Neural cell (in vitro differentiated cells): ENCODE results near the gene UNC119B. TPM values are rescaled to one million over a fixed set of nuclear protein-coding genes. Genes with fewer than 3 reads are reported as not detected.

Experiments
- H2AFZ ChIP-seq: fragments of 200-600, 300-800 bp; sonication (generic), shearing (Covaris generic); 2 replicates; pipeline ENCODE4 v1.6.0; 2014; ENCODE audit warnings: low read depth, mild to moderate bottlenecking, antibody characterized with exemption, low read length, moderate library complexity
- H3F3A ChIP-seq: fragments of 200-600 bp; shearing (Covaris generic); 2 replicates; pipeline ENCODE4 v1.6.1; 2016; ENCODE audit warnings: mild to moderate bottlenecking, moderate library complexity, mixed read lengths, antibody characterized with exemption, low read length; ENCODE audit not compliant: insufficient read depth, poor library complexity, severe bottlenecking
- H3K27ac ChIP-seq: fragments of 200-600, 300-800 bp; sonication (generic), shearing (Covaris generic); 2 replicates; pipeline ENCODE4 v1.5.1; 2014; ENCODE audit warnings: mild to moderate bottlenecking, low read length, moderate library complexity
- H3K27me3 ChIP-seq: fragments of 300-800, 200-600 bp; sonication (generic), shearing (Covaris generic); 2 replicates; pipeline ENCODE4 v1.6.0; 2014; ENCODE audit warnings: mild to moderate bottlenecking, low read depth, low read length, moderate library complexity; ENCODE audit not compliant: insufficient read depth
- H3K36me3 ChIP-seq: fragments of 300-800, 200-600 bp; sonication (generic), shearing (Covaris generic); 2 replicates; pipeline ENCODE4 v1.5.1; 2014; ENCODE audit warnings: mild to moderate bottlenecking, antibody characterized with exemption, low read length, moderate library complexity; ENCODE audit not compliant: insufficient read depth
- H3K4me2 ChIP-seq: fragments of 300-800, 200-600 bp; sonication (generic), shearing (Covaris generic); 2 replicates; pipeline ENCODE4 v1.6.0; 2014; ENCODE audit warnings: mild to moderate bottlenecking, low read length
- H3K4me3 ChIP-seq: fragments of 300-800, 200-600 bp; sonication (generic), shearing (Covaris generic); 2 replicates; pipeline ENCODE4 v1.5.1; 2014; ENCODE audit warnings: mild to moderate bottlenecking, low read length, moderate library complexity
- H3K79me2 ChIP-seq: fragments of 200-600 bp; shearing (Covaris generic); replicated peaks from 2 replicates; pipeline ENCODE4 v1.6.0; 2014; ENCODE audit warnings: mild to moderate bottlenecking, low read length, moderate library complexity; ENCODE audit not compliant: insufficient read depth
- H3K9ac ChIP-seq: fragments of 300-800, 200-600 bp; sonication (generic), shearing (Covaris generic); 2 replicates; pipeline ENCODE4 v1.6.1; 2016; ENCODE audit warnings: mild to moderate bottlenecking, low read length, mixed read lengths
- H3K9me2 ChIP-seq: fragments of 200-600 bp; shearing (Covaris generic); 2 replicates; pipeline ENCODE4 v1.6.1; 2016; ENCODE audit warnings: mild to moderate bottlenecking, low read length, mixed read lengths; ENCODE audit not compliant: insufficient read depth
- H3K9me3 ChIP-seq: fragments of 200-600, 300-800 bp; sonication (generic), shearing (Covaris generic); 2 replicates; pipeline ENCODE4 v1.6.1; 2016; ENCODE audit warnings: mild to moderate bottlenecking, mixed run types, low read length, moderate library complexity, mixed read lengths
- H4K20me1 ChIP-seq: fragments of 200-600 bp; shearing (Covaris generic); 2 replicates; pipeline ENCODE4 v1.6.1; 2016; ENCODE audit warnings: mild to moderate bottlenecking, mixed run types; ENCODE audit not compliant: insufficient read depth
- CTCF ChIP-seq: fragments of 450-650 bp; IDR thresholded peaks from 2 replicates; pipeline ENCODE4 v1.5.1; 2014; ENCODE audit warnings: antibody characterized with exemption, mild to moderate bottlenecking, moderate library complexity; ENCODE audit not compliant: poor library complexity, severe bottlenecking
- EP300 ChIP-seq: fragments of 450-650 bp; conservative IDR thresholded peaks from 2 replicates; pipeline ENCODE4 v1.6.1; 2014; ENCODE audit warnings: antibody characterized with exemption, mild to moderate bottlenecking, moderate library complexity; ENCODE audit not compliant: poor library complexity, severe bottlenecking
- EZH2 ChIP-seq: fragments of 200-600, 300-800 bp; shearing (Covaris generic), sonication (generic); IDR thresholded peaks from 2 replicates; pipeline ENCODE4 v1.6.1; 2014; ENCODE audit warnings: antibody characterized with exemption, low read length, borderline replicate concordance, mild to moderate bottlenecking; ENCODE audit not compliant: insufficient read depth, poor library complexity, severe bottlenecking
- MXI1 ChIP-seq: fragments of 450-650 bp; conservative IDR thresholded peaks from 2 replicates; pipeline ENCODE4 v1.6.1; 2014; ENCODE audit warnings: antibody characterized with exemption, mild to moderate bottlenecking; ENCODE audit not compliant: poor library complexity, severe bottlenecking
- POLR2AphosphoS5 ChIP-seq: IDR thresholded peaks from 2 replicates; pipeline ENCODE4 v1.6.1; 2012
- RAD21 ChIP-seq: fragments of 450-650 bp; conservative IDR thresholded peaks from 2 replicates; pipeline ENCODE4 v1.6.1; 2014; ENCODE audit warnings: antibody characterized with exemption, mild to moderate bottlenecking, moderate library complexity
- REST ChIP-seq: IDR thresholded peaks from 2 replicates; pipeline ENCODE4 v1.6.1; 2012; ENCODE audit warnings: borderline replicate concordance
- SMC3 ChIP-seq: fragments of 450-650 bp; conservative IDR thresholded peaks from 2 replicates; pipeline ENCODE4 v1.6.1; 2014; ENCODE audit warnings: antibody characterized with exemption, mild to moderate bottlenecking, moderate library complexity; ENCODE audit not compliant: poor library complexity
- TAF1 ChIP-seq: IDR thresholded peaks from 2 replicates; pipeline ENCODE4 v1.6.1; 2012; ENCODE audit warnings: low read depth
- polyA plus RNA-seq: library from polyadenylated mRNA; depleted of rRNA; stranded (reverse); fragments of >200 nt; gene quantifications from 2 replicates; pipeline ENCODE4 v1.2.3, GENCODE V29; 2014

UNC119B gene
- polyA plus RNA-seq, 1 donor from 2014 or later: 17.3 TPM

GRCh38 chr12:120751389-120751788 is 41.1 kb downstream of the UNC119B start:
- TF ChIP-seq EP300 (no peak), TAF1 (no peak), EZH2 (no peak), SMC3 (no peak), MXI1 (no peak), REST (no peak), RAD21 (no peak), CTCF (no peak), POLR2AphosphoS5 (no peak)
- no peak overlapping the region for H3K27ac ChIP-seq
- no peak overlapping the region for H3K4me2 ChIP-seq
- H3K9ac ChIP-seq: no peak overlapping the region
- no peaks in the 10 kb centered on the region for H3K79me2 ChIP-seq
- H2AFZ ChIP-seq: no peak overlapping the region
- H3K4me3 ChIP-seq: no peak overlapping the region
- no peaks in the 10 kb centered on the region for H3K9me3 ChIP-seq
- H3K9me2 ChIP-seq: no peaks in the 10 kb centered on the region
- H3F3A ChIP-seq: no peaks in the 10 kb centered on the region
- H4K20me1 ChIP-seq: no peaks in the 10 kb centered on the region
- H3K27me3 ChIP-seq: no peaks in the 10 kb centered on the region
- no peaks in the 10 kb centered on the region for H3K36me3 ChIP-seq

- TF ChIP-seq CTCF: no peak
- TF ChIP-seq SMC3: no peak
- no peak for TF ChIP-seq EP300
- no peak for TF ChIP-seq EZH2
- TF ChIP-seq MXI1: no peak
- TF ChIP-seq REST: no peak
- no peak for TF ChIP-seq POLR2AphosphoS5
- TF ChIP-seq RAD21: no peak
- TF ChIP-seq TAF1: no peak
- no peaks in the 10 kb centered on the region for H3K9me3 ChIP-seq
Measured at GRCh38 chr12:120754792-120755191, 44.5 kb downstream of the UNC119B start.

More at GRCh38 chr12:120754792-120755191, 44.5 kb downstream of the UNC119B start:
- Histone ChIP-seq H2AFZ (no peak overlapping the region), H3K4me2 (no peak overlapping the region), H4K20me1 (no peaks in the 10 kb centered on the region), H3K79me2 (no peaks in the 10 kb centered on the region), H3K36me3 (no peaks in the 10 kb centered on the region), H3K27ac (no peak overlapping the region), H3K9ac (no peak overlapping the region), H3K9me2 (no peaks in the 10 kb centered on the region), H3K27me3 (no peaks in the 10 kb centered on the region), H3K4me3 (no peak overlapping the region), H3F3A (no peaks in the 10 kb centered on the region)
